Measurements from ENCODE around the gene GDAP1L1. TPM values are rescaled to one million over a fixed set of nuclear protein-coding genes. Genes with fewer than 3 reads are reported as not detected.

GDAP1L1 gene
- 0.12 TPM for total RNA-seq (2013)
- polyA plus RNA-seq (not detected), polyA minus RNA-seq (not detected in 2 replicates), total RNA-seq (0 to 3.9 (median 0) reads per million in 11 experiments)

DNA sequence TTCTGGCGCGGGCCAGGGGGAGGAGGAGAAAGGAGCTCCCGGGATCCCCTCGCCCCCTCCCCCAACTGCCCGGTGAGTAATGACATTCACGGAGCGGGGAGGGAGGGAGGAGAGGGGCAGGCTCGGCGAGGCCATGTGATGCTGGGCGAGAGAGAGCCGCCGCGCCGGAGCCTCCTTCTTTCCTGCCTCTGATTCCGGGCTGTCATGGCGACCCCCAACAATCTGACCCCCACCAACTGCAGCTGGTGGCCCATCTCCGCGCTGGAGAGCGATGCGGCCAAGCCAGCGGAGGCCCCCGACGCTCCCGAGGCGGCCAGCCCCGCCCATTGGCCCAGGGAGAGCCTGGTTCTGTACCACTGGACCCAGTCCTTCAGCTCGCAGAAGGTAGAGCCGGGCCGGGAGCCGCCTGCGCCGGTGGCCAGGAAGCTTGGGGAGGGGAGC, at the start of gene GDAP1L1:
Gene GDAP1L1 (plus strand): TSS at position 178 of the 441 bp plus-strand sequence. CDS start 27 bp downstream, at position 205.
- no peak within 1 kb of the TSS for H3K27ac ChIP-seq (ENCODE audit: low read depth in 1 of 2, low read length in 2 of 2)

DNA sequence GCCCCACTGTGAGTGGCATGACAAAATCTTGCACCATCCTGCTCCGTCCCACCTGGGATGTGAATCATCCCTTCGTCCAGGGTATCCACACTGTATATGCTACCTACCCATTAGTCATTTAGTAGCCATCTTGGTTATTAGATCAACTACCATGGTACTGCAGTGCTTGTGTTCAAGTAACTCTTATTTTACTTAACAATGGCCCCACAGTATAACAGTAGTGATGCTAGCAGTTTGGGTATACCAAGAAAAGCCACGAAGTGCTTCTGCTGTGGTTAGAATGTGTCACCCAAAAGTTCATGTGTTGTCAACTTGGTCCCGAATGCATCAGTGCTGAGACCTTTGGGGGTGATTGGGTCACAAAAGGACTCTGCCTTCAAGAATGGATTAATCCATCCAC, 48.2 kb upstream of the GDAP1L1 start:
- no peaks in the 10 kb centered on the region for H3K4me1 Mint-ChIP-seq
- 100% methylated on average over 3 of the region's 4 CpGs for WGBS (ENCODE audit: insufficient coverage)
- DNase-seq: no peak

More for the DNA sequence above, at the start of gene GDAP1L1:
- Histone ChIP-seq H3K4me1 (ENCODE audit: control insufficient read depth in 1 of 2, insufficient read depth in 2 of 2, low read length in 2 of 2) (no peaks in the 10 kb centered on the region), H3K27me3 (ENCODE audit: control insufficient read depth in 2 of 2, insufficient read depth in 2 of 2, low read length in 2 of 2) (peaks cover 14 to 31% of the 10 kb centered on the region in 2 donors), H3K36me3 (replicated peaks in 1 of 2; ENCODE audit: control insufficient read depth in 1 of 2, insufficient read depth in 2 of 2, low read length in 2 of 2) (no peaks in the 10 kb centered on the region), H3K9me3 (replicated peaks in 1 of 2; ENCODE audit: control insufficient read depth in 1 of 2, insufficient read depth in 1 of 2, low read length in 2 of 2) (peaks cover 0 to 7% of the 10 kb centered on the region in 2 donors), H3K4me2 (replicated peaks; ENCODE audit: extremely low read depth, low read length, poor library complexity, severe bottlenecking) (no peak within 1 kb of the TSS), H3K79me2 (ENCODE audit: insufficient read depth, low read length) (no peaks in the 10 kb centered on the region), H4K20me1 (ENCODE audit: insufficient read depth, low read length) (no peaks in the 10 kb centered on the region), H3K4me3 (replicated peaks in 1 of 3; ENCODE audit: low read depth in 2 of 3, low read length in 3 of 3) (no peak within 1 kb of the TSS), H2AFZ (ENCODE audit: insufficient read depth, low read depth, low read length, poor library complexity, severe bottlenecking) (no peak within 1 kb of the TSS), H3K9ac (ENCODE audit: insufficient read depth, low read length, poor library complexity, severe bottlenecking) (no peak within 1 kb of the TSS)
- peaks cover 30 to 40% (median 37%) of the 10 kb centered on the region in 3 donors for H3K27me3 Mint-ChIP-seq (ENCODE audit: low read depth in 3 of 3)
- TF ChIP-seq, protein P1, sequence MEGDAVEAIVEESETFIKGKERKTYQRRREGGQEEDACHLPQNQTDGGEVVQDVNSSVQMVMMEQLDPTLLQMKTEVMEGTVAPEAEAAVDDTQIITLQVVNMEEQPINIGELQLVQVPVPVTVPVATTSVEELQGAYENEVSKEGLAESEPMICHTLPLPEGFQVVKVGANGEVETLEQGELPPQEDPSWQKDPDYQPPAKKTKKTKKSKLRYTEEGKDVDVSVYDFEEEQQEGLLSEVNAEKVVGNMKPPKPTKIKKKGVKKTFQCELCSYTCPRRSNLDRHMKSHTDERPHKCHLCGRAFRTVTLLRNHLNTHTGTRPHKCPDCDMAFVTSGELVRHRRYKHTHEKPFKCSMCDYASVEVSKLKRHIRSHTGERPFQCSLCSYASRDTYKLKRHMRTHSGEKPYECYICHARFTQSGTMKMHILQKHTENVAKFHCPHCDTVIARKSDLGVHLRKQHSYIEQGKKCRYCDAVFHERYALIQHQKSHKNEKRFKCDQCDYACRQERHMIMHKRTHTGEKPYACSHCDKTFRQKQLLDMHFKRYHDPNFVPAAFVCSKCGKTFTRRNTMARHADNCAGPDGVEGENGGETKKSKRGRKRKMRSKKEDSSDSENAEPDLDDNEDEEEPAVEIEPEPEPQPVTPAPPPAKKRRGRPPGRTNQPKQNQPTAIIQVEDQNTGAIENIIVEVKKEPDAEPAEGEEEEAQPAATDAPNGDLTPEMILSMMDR (IDR thresholded peaks at IDR 0.05): no peak
- no peak within 1 kb of the TSS for H3K27ac Mint-ChIP-seq
- DNase-seq: no peak
- H3K9me3 Mint-ChIP-seq: peaks cover 0 to 7% (median 4%) of the 10 kb centered on the region in 7 donors
- H3K36me3 Mint-ChIP-seq: no peaks in the 10 kb centered on the region
- peak within 1 kb of the TSS in 1 of 2 donors; percentile 46 for H3K4me3 Mint-ChIP-seq
- intact Hi-C loops (cut with micrococcal nuclease): no loop called here
- H3K4me1 Mint-ChIP-seq: no peaks in the 10 kb centered on the region
- WGBS (ENCODE audit: insufficient coverage): 2% methylated on average over 17 of the region's 32 CpGs

More for the DNA sequence above, 48.2 kb upstream of the GDAP1L1 start:
- H3K9me3 Mint-ChIP-seq: no peaks in the 10 kb centered on the region
- H3K4me2 ChIP-seq (replicated peaks; ENCODE audit: extremely low read depth, low read length, poor library complexity, severe bottlenecking): no peak overlapping the region
- H3K4me3 Mint-ChIP-seq: no peak overlapping the region
- H3K9ac ChIP-seq (ENCODE audit: insufficient read depth, low read length, poor library complexity, severe bottlenecking): no peak overlapping the region
- H3K27ac ChIP-seq (ENCODE audit: low read depth in 1 of 2, low read length in 2 of 2): no peak overlapping the region
- peaks cover 70 to 83% of the 10 kb centered on the region in 2 donors for H3K36me3 Mint-ChIP-seq
- no peak overlapping the region for H2AFZ ChIP-seq (ENCODE audit: insufficient read depth, low read depth, low read length, poor library complexity, severe bottlenecking)
- H3K79me2 ChIP-seq (ENCODE audit: insufficient read depth, low read length): peaks cover 51% of the 10 kb centered on the region
- no peaks in the 10 kb centered on the region for H3K27me3 Mint-ChIP-seq (ENCODE audit: low read depth in 3 of 3)
- H3K9me3 ChIP-seq (replicated peaks in 1 of 2; ENCODE audit: control insufficient read depth in 1 of 2, insufficient read depth in 1 of 2, low read length in 2 of 2): no peaks in the 10 kb centered on the region
- no peak overlapping the region for H3K4me3 ChIP-seq (replicated peaks in 1 of 3; ENCODE audit: low read depth in 2 of 3, low read length in 3 of 3)
- H3K4me1 ChIP-seq (ENCODE audit: control insufficient read depth in 1 of 2, insufficient read depth in 2 of 2, low read length in 2 of 2): no peaks in the 10 kb centered on the region
- no peaks in the 10 kb centered on the region for H3K27me3 ChIP-seq (ENCODE audit: control insufficient read depth in 2 of 2, insufficient read depth in 2 of 2, low read length in 2 of 2)
- TF ChIP-seq, protein P1 (IDR thresholded peaks at IDR 0.05): no peak
- intact Hi-C loops (cut with micrococcal nuclease): loop anchor here in 1 of 2 donors (10.0 kb wide), 1 partner anchor 744 kb away; the partner anchor contains the start of gene SRSF6
- H4K20me1 ChIP-seq (ENCODE audit: insufficient read depth, low read length): peaks cover 87% of the 10 kb centered on the region
- H3K27ac Mint-ChIP-seq: no peak overlapping the region
- H3K36me3 ChIP-seq (replicated peaks in 1 of 2; ENCODE audit: control insufficient read depth in 1 of 2, insufficient read depth in 2 of 2, low read length in 2 of 2): peaks cover 69 to 82% of the 10 kb centered on the region in 2 donors

Measured in CD14-positive monocyte (primary cell).